HG03135 (cell line): ENCODE results near the gene ABCC11.
A peak's percentile ranks its signal among the peaks of the same experiment; 100 is the strongest.
"Not testable (repeated sequence)": the region's sequence is repeated elsewhere in the genome, so short reads cannot be mapped to it uniquely, and the experiment has no call there.

Experiments
- ATAC-seq: cut with Tn5 transposase; IDR thresholded peaks from one replicate; pipeline ENCODE4 v1.9.1; 2021; ENCODE audit warnings: mild to moderate bottlenecking, moderate library complexity; ENCODE audit not compliant: unreplicated experiment

Gene ABCC11

GRCh38 chr16:48204825-48205151, 42.6 kb downstream of the ABCC11 start:
- no peak for ATAC-seq

GRCh38 chr16:48203974-48204824, 43.1 kb downstream of the ABCC11 start:
- no peak for ATAC-seq

DNA sequence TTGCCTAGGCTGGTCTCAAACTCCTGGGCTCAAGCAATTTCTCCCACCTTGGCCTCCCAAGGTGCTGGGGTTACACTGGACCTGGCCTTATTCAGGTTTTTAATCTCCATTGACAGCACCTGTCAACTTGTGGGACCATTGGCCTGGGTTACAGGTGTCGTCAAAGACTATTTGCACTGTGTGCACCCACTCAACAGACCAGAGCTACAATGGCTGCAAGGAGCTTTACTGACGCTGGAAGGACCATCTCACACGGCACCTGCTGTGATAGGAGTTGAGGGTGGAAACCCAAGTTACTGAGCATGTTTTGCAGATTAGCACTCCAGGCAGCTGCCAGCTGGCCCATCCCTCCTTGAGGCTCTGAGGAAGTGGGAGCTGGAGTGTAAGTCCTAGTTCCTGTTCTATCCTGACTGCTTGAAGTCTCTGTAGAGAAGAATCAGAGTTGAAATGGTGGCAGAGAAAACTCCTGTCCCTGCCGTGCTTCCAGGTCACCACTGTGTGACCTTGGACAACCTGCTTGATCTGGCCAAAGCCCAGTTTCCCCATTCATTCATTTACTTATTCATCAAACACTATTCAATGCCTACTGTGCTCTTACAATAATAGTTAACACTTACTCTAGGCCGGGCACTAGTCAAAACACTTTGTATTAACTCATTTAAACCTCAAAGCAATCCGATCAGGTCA, 45.7 kb downstream of the ABCC11 start:
- no peak for ATAC-seq

- no peak for ATAC-seq
Measured at GRCh38 chr16:48197294-48197693, 50.0 kb downstream of the ABCC11 start.

DNA sequence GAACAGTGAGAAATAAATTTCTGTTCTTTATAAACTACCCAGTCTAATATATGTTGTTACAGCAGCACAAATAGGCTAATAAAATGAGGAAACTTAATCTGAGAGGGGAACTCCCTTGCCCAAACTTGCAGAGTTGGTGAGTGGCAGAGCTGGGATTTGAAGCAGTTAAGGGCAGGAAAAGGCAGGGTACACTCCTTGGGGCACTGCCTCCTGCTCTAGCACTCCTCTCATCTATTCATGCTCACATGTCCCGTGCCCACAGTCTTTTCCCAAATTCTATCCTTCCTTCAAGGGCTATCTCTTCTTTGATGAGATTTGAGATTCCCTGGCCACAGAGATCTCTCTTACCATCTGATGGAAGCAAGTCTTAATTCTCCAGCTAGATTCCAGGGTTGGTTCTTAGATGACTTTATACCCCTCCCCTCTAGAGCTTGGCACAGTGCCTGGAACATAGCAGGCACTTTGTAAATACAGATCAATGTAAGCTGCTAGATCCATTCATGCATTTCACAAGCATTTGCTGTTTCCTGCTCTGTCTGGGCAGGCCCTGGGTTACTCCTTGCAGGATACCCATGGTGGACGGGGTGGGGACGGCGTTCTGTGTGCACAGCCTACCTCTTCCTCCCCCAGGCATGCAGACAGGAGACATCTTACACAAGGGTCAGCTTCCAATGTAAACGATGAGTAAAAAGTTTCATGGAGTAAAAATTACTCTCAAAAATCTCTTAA, 52.3 kb downstream of the ABCC11 start:
- no peak for ATAC-seq

DNA sequence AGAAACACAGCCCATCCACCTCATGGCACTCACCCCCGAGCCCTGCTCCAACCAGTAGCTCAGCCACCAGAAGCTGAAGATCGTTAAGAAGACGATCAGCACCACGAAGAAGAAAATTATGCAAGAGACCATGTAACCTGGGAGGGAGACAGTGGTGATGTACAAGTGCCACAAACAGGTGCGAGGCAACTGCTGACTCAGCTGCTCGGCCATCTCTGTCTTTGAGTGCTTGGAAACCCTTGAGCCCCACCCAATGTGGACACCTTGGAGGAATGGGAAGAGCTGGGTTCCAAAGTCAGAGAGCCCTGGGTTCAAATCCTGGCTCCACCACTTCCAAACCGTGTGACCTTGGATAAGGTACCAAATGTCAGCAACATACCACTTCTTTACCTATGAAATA, 53.5 kb downstream of the ABCC11 start:
- no peak for ATAC-seq

DNA sequence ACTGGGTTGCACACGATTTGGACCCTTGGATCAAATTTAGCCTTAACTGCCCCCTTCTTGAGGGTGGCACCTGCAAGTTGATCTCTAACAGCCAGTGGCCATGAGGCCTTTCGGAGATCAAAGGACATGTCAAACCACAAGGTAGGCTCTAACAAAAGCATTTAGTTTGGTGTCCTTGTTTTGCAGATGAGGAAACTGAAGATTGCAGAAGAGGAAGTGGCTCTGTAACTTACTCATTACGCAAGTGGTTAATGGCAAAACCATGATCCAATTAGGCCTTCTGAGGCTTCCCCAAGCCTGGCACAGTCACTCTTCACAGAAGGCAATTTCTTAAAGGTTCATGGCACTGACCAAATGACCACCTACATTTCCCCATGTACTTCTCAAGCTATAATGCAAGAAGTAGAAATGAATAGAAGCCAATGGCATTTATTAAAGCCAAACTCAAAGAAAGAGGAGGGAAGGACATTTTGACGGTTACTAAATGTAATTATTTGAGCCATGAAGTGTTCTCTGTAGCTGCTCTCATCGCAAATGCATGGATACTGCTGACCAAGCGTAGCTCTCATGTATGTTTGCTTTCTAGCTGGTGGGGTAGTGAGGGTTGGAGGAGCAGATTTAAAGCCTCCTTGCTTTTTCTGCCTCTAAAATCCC, 58.8 kb downstream of the ABCC11 start:
- peak; percentile 89 for ATAC-seq

GRCh38 chr16:48187779-48188178, 59.6 kb downstream of the ABCC11 start:
- ATAC-seq = no peak

DNA sequence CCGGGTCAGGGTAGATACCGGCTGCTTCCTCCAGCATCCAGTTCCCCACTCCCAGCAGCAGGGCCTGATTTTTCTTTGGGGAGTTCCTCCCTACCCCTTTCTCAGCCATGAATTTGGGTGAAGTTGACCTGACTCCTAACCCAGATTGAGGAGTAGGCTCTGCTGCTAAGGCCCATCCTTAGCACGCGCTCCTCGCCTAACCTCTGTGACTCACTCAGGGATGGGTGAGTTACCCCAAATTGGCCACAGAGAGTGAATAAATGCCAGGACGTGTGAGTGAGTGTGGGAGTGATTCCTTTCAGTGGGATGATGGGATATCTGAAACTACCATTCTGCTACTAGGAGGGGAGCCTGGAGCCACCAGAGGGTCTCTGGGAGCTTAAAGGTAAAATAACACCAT, 62.7 kb downstream of the ABCC11 start:
- no peak for ATAC-seq

GRCh38 chr16:48182979-48183537, 64.3 kb downstream of the ABCC11 start:
- ATAC-seq = no peak

DNA sequence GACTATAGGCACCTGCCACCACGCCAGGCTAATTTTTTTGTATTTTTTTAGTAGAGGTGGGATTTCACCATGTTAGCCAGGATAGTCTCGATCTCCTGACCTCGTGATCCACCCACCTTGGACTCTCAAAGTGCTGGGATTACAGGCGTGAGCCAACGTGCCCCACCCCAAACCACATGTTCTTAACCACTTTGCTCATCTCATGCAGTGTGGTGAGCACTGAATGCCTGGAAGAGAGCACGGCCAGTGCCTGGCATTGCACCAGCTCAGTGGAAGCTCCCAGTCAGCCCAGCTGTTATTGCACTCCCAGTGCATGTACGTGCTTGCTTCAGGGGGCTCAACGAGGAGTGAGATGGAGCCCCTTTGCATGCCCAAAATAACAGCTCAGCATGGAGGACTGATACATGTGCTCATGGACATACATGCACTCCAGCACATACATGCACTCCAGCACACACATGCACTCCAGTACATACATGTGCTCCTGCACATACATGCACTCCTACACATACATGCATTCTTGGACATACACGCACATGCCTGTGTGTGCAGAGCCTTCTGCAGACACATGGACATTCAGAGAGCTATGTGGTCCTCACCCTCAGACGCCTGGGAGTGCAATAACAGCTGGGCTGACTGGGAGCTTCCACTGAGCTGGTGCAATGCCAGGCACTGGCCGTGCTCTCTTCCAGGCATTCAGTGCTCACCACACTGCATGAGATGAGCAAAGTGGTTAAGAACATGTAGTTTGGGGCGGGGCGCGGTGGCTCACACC, 65.4 kb downstream of the ABCC11 start:
- ATAC-seq = not testable (repeated sequence)

DNA sequence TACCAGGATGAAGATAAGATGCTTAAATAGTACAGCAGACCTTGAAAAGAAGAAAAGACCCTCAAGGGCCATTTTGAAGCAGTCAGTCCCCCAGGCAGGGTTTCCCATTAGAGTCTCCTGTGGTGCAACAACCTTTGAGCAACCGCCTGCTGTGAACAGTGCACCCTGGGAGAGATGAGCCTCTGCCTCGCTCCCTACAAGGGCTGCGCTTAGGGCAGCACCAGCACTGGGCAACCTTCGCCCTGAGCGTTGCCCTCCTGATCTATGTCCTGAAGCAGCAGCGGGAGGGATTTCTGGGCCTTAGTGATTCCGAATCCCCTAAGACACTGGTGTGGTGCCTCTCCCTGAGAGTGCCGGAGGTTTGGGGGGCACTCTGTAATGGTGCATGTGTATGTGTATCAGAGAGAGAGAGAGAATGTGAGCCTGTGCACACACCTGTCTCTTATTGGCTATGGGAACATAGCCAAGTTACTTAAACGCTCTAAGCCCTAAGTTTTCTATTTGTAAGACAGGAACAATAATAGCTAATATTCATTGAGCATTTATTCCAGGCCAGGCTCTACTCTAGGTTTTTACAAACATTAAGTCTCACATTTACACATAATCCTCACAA, 66.4 kb downstream of the ABCC11 start:
- ATAC-seq = no peak

GRCh38 chr16:48176635-48177408, 70.5 kb downstream of the ABCC11 start:
- no peak for ATAC-seq

DNA sequence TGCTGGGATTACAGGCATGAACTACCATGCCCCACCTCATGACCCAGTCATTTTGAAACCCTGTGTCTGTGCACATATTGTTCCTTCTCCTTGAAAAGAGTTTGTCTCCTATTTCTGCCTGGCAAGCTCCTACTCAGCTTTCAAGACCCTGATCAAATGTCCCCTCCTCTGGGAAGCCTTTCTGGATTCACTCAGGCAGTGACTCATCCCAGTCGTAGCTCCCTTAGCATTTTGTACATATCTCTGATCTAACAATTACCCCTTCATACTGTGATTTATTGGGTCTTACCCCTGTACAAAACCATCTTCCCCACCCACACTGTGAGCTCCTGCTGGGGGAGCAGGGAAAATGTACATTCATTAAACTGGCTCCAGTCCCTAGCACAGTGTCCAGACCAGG, 73.5 kb downstream of the ABCC11 start:
- no peak for ATAC-seq

- ATAC-seq = no peak
Measured at GRCh38 chr16:48172682-48173081, 74.7 kb downstream of the ABCC11 start.

GRCh38 chr16:48169896-48170295, 77.4 kb downstream of the ABCC11 start:
- no peak for ATAC-seq

DNA sequence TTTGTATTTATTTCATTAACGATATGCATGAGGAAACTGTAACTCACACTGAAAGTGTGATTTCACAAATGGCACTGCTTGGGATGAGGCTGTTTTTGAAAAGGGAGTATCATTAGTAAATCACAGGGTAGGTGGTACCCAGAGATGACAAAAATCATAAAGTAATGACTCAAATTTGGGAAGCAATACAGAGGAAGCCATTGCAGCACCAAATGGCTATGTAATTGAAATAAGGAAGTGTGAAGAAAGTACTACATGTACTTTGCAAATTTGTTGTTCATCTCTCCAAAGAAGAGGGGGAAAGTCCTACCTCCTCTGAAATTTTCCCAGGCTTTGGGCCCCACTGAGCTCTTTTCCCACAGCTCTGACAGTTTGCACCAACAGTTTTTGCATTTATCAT, 79.3 kb downstream of the ABCC11 start:
- no peak for ATAC-seq

DNA sequence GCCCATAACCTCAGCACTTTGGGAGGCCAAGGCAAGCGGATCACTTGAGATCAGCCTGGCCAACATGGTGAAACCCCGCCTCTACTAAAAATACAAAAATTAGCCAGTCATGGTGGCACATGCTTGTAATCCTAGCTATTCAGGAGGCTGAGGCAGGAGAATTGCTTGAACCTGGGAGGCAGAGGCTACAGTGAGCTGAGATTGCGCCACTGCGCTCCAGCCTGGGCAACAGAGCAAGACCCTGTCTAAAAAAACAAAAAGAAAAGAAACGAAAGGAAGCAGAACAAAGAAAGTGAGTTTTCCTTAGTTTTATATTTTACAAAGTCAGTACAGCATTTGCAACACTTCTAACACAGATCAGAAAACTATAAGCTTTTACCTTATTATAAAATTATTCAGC, 80.7 kb downstream of the ABCC11 start:
- not testable (repeated sequence) for ATAC-seq

- no peak for ATAC-seq
Measured at GRCh38 chr16:48165961-48166578, 81.3 kb downstream of the ABCC11 start.
